Measurements from ENCODE around the gene PLPP4. TPM values are rescaled to one million over a fixed set of nuclear protein-coding genes. Genes with fewer than 3 reads are reported as not detected.
"Not testable (repeated sequence)": the region's sequence is repeated elsewhere in the genome, so short reads cannot be mapped to it uniquely, and the experiment has no call there.

PLPP4 gene
- total RNA-seq, 8 experiments from 2014 or later = 0.23 to 11.9 (median 0.62) TPM

DNA sequence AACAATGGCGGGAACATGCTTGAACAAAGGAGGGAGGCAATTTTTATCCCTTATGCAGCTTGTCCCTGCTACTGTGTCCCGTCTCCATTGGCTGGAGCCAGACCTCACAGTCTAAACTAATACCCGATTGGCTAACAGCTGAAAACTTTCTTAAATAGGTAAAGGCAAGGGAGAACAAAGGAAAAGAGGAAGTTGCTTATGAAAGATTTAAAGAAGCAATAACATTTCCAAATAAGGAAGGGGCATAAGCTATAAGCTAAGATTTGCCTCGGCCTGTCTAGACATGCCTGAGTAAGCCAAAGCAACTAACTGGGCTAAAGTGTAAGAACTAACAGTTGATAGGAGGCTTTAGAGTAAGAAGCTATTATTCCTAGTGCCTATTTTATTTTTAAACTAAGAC is 47.2 kb downstream of the PLPP4 start:
- H3K4me3 ChIP-seq; in situ Hi-C loops (cut with MboI; ENCODE audit: low pct_unique_long_range_greater_than_20kb in 2 of 9, low sequenced_read_pairs in 9 of 9, unreplicated experiment in 9 of 9); H3K4me1 ChIP-seq (replicated peaks in 1 of 2); H3K27ac ChIP-seq; ATAC-seq (replicated peaks in 6 of 8): not testable (repeated sequence)
- WGBS, 10 experiments = 50 to 100% (median 74%) methylated on average over 1 to 3 of the region's 4 CpGs

- 43 to 100% (median 82%) methylated on average over 1 to 3 of the region's 3 CpGs; no CpG with 5 or more reads in 3 of the 10 experiments for WGBS, 10 experiments
- no peak overlapping the region for H3K27ac ChIP-seq
- peaks cover 0 to 3% of the 10 kb centered on the region in 2 donors for H3K4me1 ChIP-seq (replicated peaks in 1 of 2)
- no peak overlapping the region for H3K4me3 ChIP-seq
- in situ Hi-C loops (cut with MboI; ENCODE audit: low pct_unique_long_range_greater_than_20kb in 2 of 9, low sequenced_read_pairs in 9 of 9, unreplicated experiment in 9 of 9) = no loop called here
- ATAC-seq (replicated peaks in 6 of 8) = no peak
Observed at GRCh38 chr10:120505056-120505455, 48.0 kb downstream of the PLPP4 start.

DNA sequence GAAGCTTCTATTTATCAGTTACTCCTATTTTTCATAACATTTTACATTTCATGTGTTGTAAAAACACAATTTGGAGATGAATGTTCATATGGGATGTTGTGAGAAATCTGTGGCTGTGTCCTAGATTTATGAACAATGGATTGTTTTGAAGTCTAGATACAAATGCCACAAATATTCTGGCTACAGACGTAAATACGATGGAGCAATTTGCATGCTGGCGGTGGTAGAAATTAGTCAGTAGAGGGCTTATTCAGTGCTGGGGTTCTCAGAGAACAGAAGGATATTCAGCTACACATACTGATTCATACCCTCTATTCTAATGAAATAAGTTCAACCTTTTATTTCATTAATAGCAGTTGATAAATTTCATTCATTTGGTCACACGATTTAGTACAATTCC is 48.8 kb downstream of the PLPP4 start:
- in situ Hi-C loops (cut with MboI; ENCODE audit: low pct_unique_long_range_greater_than_20kb in 2 of 9, low sequenced_read_pairs in 9 of 9, unreplicated experiment in 9 of 9) = no loop called here
- whole genome bisulfite sequencing, 10 experiments = 50 to 93% (median 80%) methylated on average over 1 to 4 of the region's 4 CpGs
- no peak overlapping the region for H3K27ac ChIP-seq
- no peak overlapping the region for H3K4me3 ChIP-seq
- no peak for ATAC-seq (replicated peaks in 6 of 8)
- H3K4me1 ChIP-seq (replicated peaks in 1 of 2) = no peaks in the 10 kb centered on the region

GRCh38 chr10:120506674-120507073 is 49.6 kb downstream of the PLPP4 start:
- in situ Hi-C loops (cut with MboI; ENCODE audit: low pct_unique_long_range_greater_than_20kb in 2 of 9, low sequenced_read_pairs in 9 of 9, unreplicated experiment in 9 of 9) = no loop called here
- H3K4me3 ChIP-seq = no peak overlapping the region
- no peak overlapping the region for H3K27ac ChIP-seq
- peak in 2 of 8 experiments; percentile 19 to 49 for ATAC-seq (replicated peaks in 6 of 8)
- WGBS, 10 experiments = 56 to 100% (median 86%) methylated on average over 1 to 3 of the region's 3 CpGs; no CpG with 5 or more reads in 1 of the 10 experiments
- no peaks in the 10 kb centered on the region for H3K4me1 ChIP-seq (replicated peaks in 1 of 2)

DNA sequence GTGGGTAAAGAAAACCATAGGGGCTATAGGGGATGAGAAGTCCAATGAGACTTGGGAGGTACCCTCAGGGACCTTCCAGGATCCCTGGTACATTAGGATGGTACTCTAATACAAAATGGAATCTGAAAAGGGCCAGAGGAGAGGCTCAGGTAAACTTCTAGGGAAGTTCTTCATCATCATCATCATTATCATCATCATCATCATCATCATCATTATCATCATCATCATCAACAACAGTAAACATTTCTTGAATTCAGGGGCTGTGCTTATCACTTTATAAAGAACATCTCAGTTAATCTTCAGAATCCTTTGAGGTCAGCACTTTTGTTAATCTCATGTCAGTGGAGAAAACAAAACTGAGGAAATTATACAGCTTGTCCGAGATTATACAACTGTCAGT is 50.1 kb downstream of the PLPP4 start:
- in situ Hi-C loops (cut with MboI; ENCODE audit: low pct_unique_long_range_greater_than_20kb in 2 of 9, low sequenced_read_pairs in 9 of 9, unreplicated experiment in 9 of 9) = no loop called here
- H3K4me1 ChIP-seq (replicated peaks in 1 of 2) = no peaks in the 10 kb centered on the region
- 50 to 100% (median 71%) methylated on average over 1 of the region's 1 CpG; no CpG with 5 or more reads in 4 of the 10 experiments for WGBS, 10 experiments
- ATAC-seq (replicated peaks in 6 of 8) = no peak
- no peak overlapping the region for H3K4me3 ChIP-seq
- no peak overlapping the region for H3K27ac ChIP-seq

DNA sequence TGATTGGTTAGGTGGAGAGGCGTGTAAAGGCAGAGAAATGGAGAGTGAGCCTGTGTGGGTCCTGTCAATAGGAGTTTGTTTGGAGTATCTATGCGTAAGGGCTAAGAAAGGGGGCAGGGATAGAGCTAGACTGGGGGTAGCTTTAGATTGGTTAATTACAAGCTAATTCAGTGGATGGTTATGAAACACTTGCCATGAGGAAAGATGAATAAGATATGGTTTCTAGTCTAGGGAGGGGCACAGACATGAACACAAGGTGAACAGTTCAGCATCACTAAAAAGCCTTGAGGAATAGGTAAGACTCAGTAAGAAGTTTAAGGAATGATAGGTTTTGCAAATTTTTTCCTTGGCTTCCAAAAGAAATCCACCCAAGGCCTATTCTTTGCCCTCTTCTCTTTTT is 50.6 kb downstream of the PLPP4 start:
- WGBS, 10 experiments = 56 to 100% (median 74%) methylated on average over 1 to 2 of the region's 2 CpGs; no CpG with 5 or more reads in 2 of the 10 experiments
- H3K27ac ChIP-seq = no peak overlapping the region
- H3K4me1 ChIP-seq (replicated peaks in 1 of 2) = no peaks in the 10 kb centered on the region
- in situ Hi-C loops (cut with MboI; ENCODE audit: low pct_unique_long_range_greater_than_20kb in 2 of 9, low sequenced_read_pairs in 9 of 9, unreplicated experiment in 9 of 9) = no loop called here
- ATAC-seq (replicated peaks in 6 of 8) = no peak
- H3K4me3 ChIP-seq = no peak overlapping the region

DNA sequence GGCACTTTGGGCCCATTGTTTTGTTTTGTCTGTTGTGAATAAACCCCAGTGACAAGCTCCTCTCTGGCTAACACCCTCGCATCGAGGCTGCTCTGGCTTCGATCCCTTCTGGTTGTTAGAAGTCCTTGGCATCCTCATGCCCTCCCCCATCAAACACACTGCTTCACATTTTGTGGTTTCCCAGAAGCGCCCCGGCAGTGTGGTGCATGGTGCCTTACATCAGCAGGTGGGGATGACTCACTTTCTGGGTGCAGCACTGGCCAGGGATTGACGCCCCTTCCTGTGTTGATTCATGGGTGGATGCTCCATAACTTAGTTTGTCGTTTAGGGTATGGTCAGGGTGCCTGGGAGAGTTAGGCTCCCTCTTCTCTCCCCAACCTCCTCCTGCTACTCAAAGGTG is 51.4 kb downstream of the PLPP4 start:
- 21 to 67% (median 58%) methylated on average over 2 to 4 of the region's 7 CpGs; no CpG with 5 or more reads in 5 of the 10 experiments for WGBS, 10 experiments
- in situ Hi-C loops (cut with MboI; ENCODE audit: low pct_unique_long_range_greater_than_20kb in 2 of 9, low sequenced_read_pairs in 9 of 9, unreplicated experiment in 9 of 9) = no loop called here
- ATAC-seq (replicated peaks in 6 of 8) = peak in 3 of 8 experiments; percentile 61 to 96 (median 93)
- no peak overlapping the region for H3K27ac ChIP-seq
- peaks cover 0 to 4% of the 10 kb centered on the region in 2 donors for H3K4me1 ChIP-seq (replicated peaks in 1 of 2)
- no peak overlapping the region for H3K4me3 ChIP-seq

GRCh38 chr10:120508966-120509365 is 51.9 kb downstream of the PLPP4 start:
- WGBS, 10 experiments = 80 to 100% (median 100%) methylated on average over 1 of the region's 1 CpG; no CpG with 5 or more reads in 5 of the 10 experiments
- in situ Hi-C loops (cut with MboI; ENCODE audit: low pct_unique_long_range_greater_than_20kb in 2 of 9, low sequenced_read_pairs in 9 of 9, unreplicated experiment in 9 of 9) = no loop called here
- H3K4me3 ChIP-seq = no peak overlapping the region
- peaks cover 0 to 4% of the 10 kb centered on the region in 2 donors for H3K4me1 ChIP-seq (replicated peaks in 1 of 2)
- H3K27ac ChIP-seq = no peak overlapping the region
- no peak for ATAC-seq (replicated peaks in 6 of 8)

- no peak overlapping the region for H3K27ac ChIP-seq
- in situ Hi-C loops (cut with MboI; ENCODE audit: low pct_unique_long_range_greater_than_20kb in 2 of 9, low sequenced_read_pairs in 9 of 9, unreplicated experiment in 9 of 9) = no loop called here
- WGBS, 10 experiments = 0 to 100% (median 35%) methylated on average over 1 to 2 of the region's 3 CpGs; no CpG with 5 or more reads in 4 of the 10 experiments
- H3K4me1 ChIP-seq (replicated peaks in 1 of 2) = peaks cover 0 to 8% of the 10 kb centered on the region in 2 donors
- no peak overlapping the region for H3K4me3 ChIP-seq
- ATAC-seq (replicated peaks in 6 of 8) = no peak
Observed at GRCh38 chr10:120511165-120511564, 54.1 kb downstream of the PLPP4 start.

DNA sequence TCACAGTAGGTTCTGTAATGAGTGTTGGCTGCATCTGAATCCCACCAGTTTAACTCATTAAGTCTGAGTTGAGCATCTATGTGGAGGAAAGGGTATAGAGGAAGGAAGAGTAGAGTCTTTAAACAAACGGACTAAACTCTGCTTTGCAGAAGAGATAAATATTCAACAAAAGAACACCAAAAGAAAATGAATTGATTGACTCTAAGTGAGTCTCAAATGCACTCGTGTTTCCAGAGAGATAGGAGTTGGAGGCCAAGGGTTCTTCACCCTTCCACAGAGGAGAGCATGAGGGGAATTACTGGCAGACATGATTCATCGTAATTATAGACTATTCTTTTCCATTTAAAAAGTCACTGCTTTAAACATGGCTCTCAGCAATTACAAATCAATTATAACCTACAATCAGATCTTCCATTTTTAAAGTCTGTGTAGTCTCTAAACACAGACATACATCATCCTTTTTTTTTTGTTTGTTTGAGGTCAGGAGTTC is 56.3 kb downstream of the PLPP4 start:
- Histone ChIP-seq H3K27ac (no peak overlapping the region), H3K4me3 (no peak overlapping the region), H3K4me1 (replicated peaks in 1 of 2) (peaks cover 0 to 14% of the 10 kb centered on the region in 2 donors)
- in situ Hi-C loops (cut with MboI; ENCODE audit: low pct_unique_long_range_greater_than_20kb in 2 of 9, low sequenced_read_pairs in 9 of 9, unreplicated experiment in 9 of 9) = no loop called here
- 0 to 80% (median 50%) methylated on average over 1 to 3 of the region's 3 CpGs; no CpG with 5 or more reads in 1 of the 10 experiments for WGBS, 10 experiments
- ATAC-seq (replicated peaks in 6 of 8) = peak in 3 of 8 experiments; percentile 44 to 60 (median 53)

GRCh38 chr10:120514035-120514620 is 57.1 kb downstream of the PLPP4 start:
- WGBS, 10 experiments = 18 to 79% (median 30%) methylated on average over 1 to 9 of the region's 11 CpGs; no CpG with 5 or more reads in 1 of the 10 experiments
- H3K27ac ChIP-seq = no peak overlapping the region
- H3K4me1 ChIP-seq (replicated peaks in 1 of 2) = peaks cover 0 to 14% of the 10 kb centered on the region in 2 donors
- ATAC-seq (replicated peaks in 6 of 8) = peak in 7 of 8 experiments; percentile 47 to 81 (median 62)
- no peak overlapping the region for H3K4me3 ChIP-seq
- in situ Hi-C loops (cut with MboI; ENCODE audit: low pct_unique_long_range_greater_than_20kb in 2 of 9, low sequenced_read_pairs in 9 of 9, unreplicated experiment in 9 of 9) = no loop called here

- no peak for ATAC-seq (replicated peaks in 6 of 8)
- 25 to 80% (median 60%) methylated on average over 1 to 2 of the region's 2 CpGs; no CpG with 5 or more reads in 2 of the 10 experiments for WGBS, 10 experiments
- peaks cover 0 to 14% of the 10 kb centered on the region in 2 donors for H3K4me1 ChIP-seq (replicated peaks in 1 of 2)
- in situ Hi-C loops (cut with MboI; ENCODE audit: low pct_unique_long_range_greater_than_20kb in 2 of 9, low sequenced_read_pairs in 9 of 9, unreplicated experiment in 9 of 9) = no loop called here
- no peak overlapping the region for H3K27ac ChIP-seq
- no peak overlapping the region for H3K4me3 ChIP-seq
Observed at GRCh38 chr10:120514959-120515358, 57.9 kb downstream of the PLPP4 start.

- 11 to 83% (median 60%) methylated on average over 1 to 2 of the region's 2 CpGs; no CpG with 5 or more reads in 3 of the 10 experiments for WGBS, 10 experiments
- in situ Hi-C loops (cut with MboI; ENCODE audit: low pct_unique_long_range_greater_than_20kb in 2 of 9, low sequenced_read_pairs in 9 of 9, unreplicated experiment in 9 of 9) = no loop called here
Observed at GRCh38 chr10:120515741-120516140, 58.7 kb downstream of the PLPP4 start.

More at GRCh38 chr10:120515741-120516140, 58.7 kb downstream of the PLPP4 start:
- Histone ChIP-seq H3K4me3 (no peak overlapping the region), H3K4me1 (replicated peaks in 1 of 2) (peaks cover 0 to 14% of the 10 kb centered on the region in 2 donors), H3K27ac (no peak overlapping the region)
- ATAC-seq (replicated peaks in 6 of 8) = peak in 3 of 8 experiments; percentile 41 to 42 (median 42)

Data from motor neuron (in vitro differentiated cells).